Astrocyte (in vitro differentiated cells and primary cell): ENCODE results near the gene EEA1. TPM values are rescaled to one million over a fixed set of nuclear protein-coding genes. Genes with fewer than 3 reads are reported as not detected.

ENCODE experiments used
- DNase-seq: peaks from one replicate; pipeline ENCODE4 v3.0.0-alpha.2; 2010; ENCODE audit warnings: low read depth
- FAIRE-seq: peaks from 2 replicates; lab custom pipeline; 2011; peaks lifted over from hg19 to GRCh38; lab: Jason Lieb, UNC
- H2AFZ ChIP-seq: 2 replicates; pipeline ENCODE4 v1.6.0; 2012; ENCODE audit warnings: low read depth, low read length, inconsistent platforms
- H3K27ac ChIP-seq: 2 replicates; pipeline ENCODE4 v1.5.1; 2011; ENCODE audit warnings: low read depth, low read length, inconsistent platforms
- H3K27me3 ChIP-seq: 2 replicates; pipeline ENCODE4 v1.6.0; 2011; ENCODE audit warnings: low read length, inconsistent platforms; ENCODE audit not compliant: insufficient read depth
- H3K36me3 ChIP-seq: 2 replicates; pipeline ENCODE4 v1.5.1; 2011; ENCODE audit warnings: low read length, inconsistent platforms; ENCODE audit not compliant: insufficient read depth
- H3K4me1 ChIP-seq: 2 replicates; pipeline ENCODE4 v1.5.1; 2011; ENCODE audit warnings: low read length, inconsistent platforms; ENCODE audit not compliant: insufficient read depth
- H3K4me2 ChIP-seq: 2 replicates; pipeline ENCODE4 v1.6.0; 2012; ENCODE audit warnings: low read length, inconsistent platforms
- H3K4me3 ChIP-seq: 2 replicates; pipeline ENCODE4 v1.5.1; 2011; ENCODE audit warnings: low read depth, mild to moderate bottlenecking, low read length, inconsistent platforms; ENCODE audit not compliant: insufficient read depth
- H3K79me2 ChIP-seq: 2 replicates; pipeline ENCODE4 v1.6.0; 2012; ENCODE audit warnings: mild to moderate bottlenecking, low read length, inconsistent platforms; ENCODE audit not compliant: insufficient read depth
- H3K9ac ChIP-seq: 2 replicates; pipeline ENCODE4 v1.6.0; 2012; ENCODE audit warnings: mild to moderate bottlenecking, low read length, inconsistent platforms
- H3K9me3 ChIP-seq: 2 replicates; pipeline ENCODE4 v1.5.1; 2012; ENCODE audit warnings: low read depth, mild to moderate bottlenecking, low read length, inconsistent platforms; ENCODE audit not compliant: insufficient read depth
- H4K20me1 ChIP-seq: 2 replicates; pipeline ENCODE4 v1.6.0; 2012; ENCODE audit warnings: low read length, inconsistent platforms; ENCODE audit not compliant: insufficient read depth
- H3K27ac Mint-ChIP-seq: one replicate; pipeline ENCODE4 v1.8.0; 2021; ENCODE audit warnings: mild to moderate bottlenecking, mixed read lengths; ENCODE audit not compliant: unreplicated experiment
- H3K27me3 Mint-ChIP-seq: one replicate; pipeline ENCODE4 v1.8.0; 2021; ENCODE audit warnings: low read depth, mixed read lengths; ENCODE audit not compliant: unreplicated experiment
- H3K36me3 Mint-ChIP-seq: one replicate; pipeline ENCODE4 v1.8.0; 2021; ENCODE audit warnings: low read depth, mixed read lengths; ENCODE audit not compliant: unreplicated experiment
- H3K4me1 Mint-ChIP-seq: one replicate; pipeline ENCODE4 v1.8.0; 2021; ENCODE audit warnings: low read depth, mixed read lengths; ENCODE audit not compliant: unreplicated experiment
- H3K4me3 Mint-ChIP-seq: one replicate; pipeline ENCODE4 v1.8.0; 2021; ENCODE audit warnings: mild to moderate bottlenecking, moderate library complexity, mixed read lengths; ENCODE audit not compliant: unreplicated experiment
- H3K9me3 Mint-ChIP-seq: one replicate; pipeline ENCODE4 v1.8.0; 2021; ENCODE audit warnings: mild to moderate bottlenecking, mixed read lengths; ENCODE audit not compliant: unreplicated experiment
- CTCF ChIP-seq: IDR thresholded peaks from 2 replicates; pipeline ENCODE4 v1.5.1; 2011; ENCODE audit warnings: low read depth, mild to moderate bottlenecking, inconsistent platforms, low read length, moderate library complexity; ENCODE audit not compliant: insufficient read depth
- EZH2 ChIP-seq: IDR thresholded peaks from 2 replicates; pipeline ENCODE4 v1.6.1; 2012; ENCODE audit warnings: mild to moderate bottlenecking, low read length, inconsistent platforms; ENCODE audit not compliant: insufficient read depth
- total RNA-seq: library from RNA; stranded (reverse); gene quantifications from 2 replicates; pipeline ENCODE4 v1.2.1, GENCODE V29; 2021

The EEA1 gene
- total RNA-seq, 1 donor from 2014 or later, result 36.5 TPM

- no peak overlapping the region for H3K4me3 ChIP-seq
- no peaks in the 10 kb centered on the region for H3K36me3 ChIP-seq
- H2AFZ ChIP-seq, result no peak overlapping the region
- Mint-ChIP-seq H3K4me1 (peaks cover 1% of the 10 kb centered on the region), H3K27me3 (no peaks in the 10 kb centered on the region), H3K9me3 (no peaks in the 10 kb centered on the region), H3K4me3 (no peak overlapping the region), H3K36me3 (no peaks in the 10 kb centered on the region), H3K27ac (peak overlapping the region; percentile 21)
- H3K79me2 ChIP-seq, result no peaks in the 10 kb centered on the region
- no peaks in the 10 kb centered on the region for H3K9me3 ChIP-seq
- H3K4me2 ChIP-seq, result peak overlapping the region; percentile 12
- DNase-seq (peak; percentile 95), FAIRE-seq (no peak)
- no peak for TF ChIP-seq EZH2
- TF ChIP-seq CTCF, result no peak
- H3K27ac ChIP-seq, result peak overlapping the region; percentile 8
- H4K20me1 ChIP-seq, result no peaks in the 10 kb centered on the region
- peaks cover 10% of the 10 kb centered on the region for H3K4me1 ChIP-seq
- no peaks in the 10 kb centered on the region for H3K27me3 ChIP-seq
- no peak overlapping the region for H3K9ac ChIP-seq
Observed at GRCh38 chr12:92735131-92735721, 193.9 kb downstream of the EEA1 start.

- Mint-ChIP-seq H3K4me3 (no peak overlapping the region), H3K9me3 (no peaks in the 10 kb centered on the region), H3K4me1 (peaks cover 1% of the 10 kb centered on the region), H3K27me3 (peaks cover 3% of the 10 kb centered on the region), H3K36me3 (no peaks in the 10 kb centered on the region), H3K27ac (no peak overlapping the region)
- TF ChIP-seq CTCF, result no peak
- no peak for TF ChIP-seq EZH2
- Histone ChIP-seq H3K9me3 (no peaks in the 10 kb centered on the region), H3K36me3 (no peaks in the 10 kb centered on the region), H3K4me2 (no peak overlapping the region), H3K27me3 (no peaks in the 10 kb centered on the region), H3K27ac (no peak overlapping the region), H4K20me1 (no peaks in the 10 kb centered on the region), H3K4me1 (peaks cover 10% of the 10 kb centered on the region), H3K9ac (no peak overlapping the region), H3K4me3 (no peak overlapping the region), H3K79me2 (no peaks in the 10 kb centered on the region), H2AFZ (no peak overlapping the region)
- FAIRE-seq (no peak), DNase-seq (no peak)
Observed at GRCh38 chr12:92733661-92734060, 195.4 kb downstream of the EEA1 start.

- Histone ChIP-seq H2AFZ (no peak overlapping the region), H3K79me2 (no peaks in the 10 kb centered on the region), H3K4me1 (peaks cover 10% of the 10 kb centered on the region), H3K9me3 (no peaks in the 10 kb centered on the region), H3K4me2 (no peak overlapping the region), H4K20me1 (no peaks in the 10 kb centered on the region), H3K27ac (no peak overlapping the region), H3K9ac (no peak overlapping the region), H3K27me3 (no peaks in the 10 kb centered on the region), H3K36me3 (no peaks in the 10 kb centered on the region), H3K4me3 (no peak overlapping the region)
- Mint-ChIP-seq H3K27me3 (peaks cover 3% of the 10 kb centered on the region), H3K9me3 (no peaks in the 10 kb centered on the region), H3K4me1 (peaks cover 1% of the 10 kb centered on the region), H3K27ac (no peak overlapping the region), H3K36me3 (no peaks in the 10 kb centered on the region), H3K4me3 (no peak overlapping the region)
- TF ChIP-seq CTCF (no peak), EZH2 (no peak)
- DNase-seq (no peak), FAIRE-seq (no peak)
Observed at GRCh38 chr12:92733181-92733580, 195.9 kb downstream of the EEA1 start.
